ENCODE results near the gene RELN. TPM values are rescaled to one million over a fixed set of nuclear protein-coding genes. Genes with fewer than 3 reads are reported as not detected.

Gene RELN
- total RNA-seq, 1 experiment from 2014 or later = 8.0 TPM

- H3K79me2 ChIP-seq (ENCODE audit: low read length) = no peaks in the 10 kb centered on the region
- no peaks in the 10 kb centered on the region for H3K9me2 ChIP-seq (replicated peaks; ENCODE audit: low read length)
- no peak for DNase-seq
- no peak for ATAC-seq
- H2AFZ ChIP-seq (ENCODE audit: low read length) = no peak overlapping the region
- intact Hi-C loops (cut with micrococcal nuclease) = no loop called here
- no peak overlapping the region for H3K4me3 ChIP-seq (ENCODE audit: low read length)
- H3K27ac ChIP-seq (ENCODE audit: low read length) = no peak overlapping the region
- CTCF ChIA-PET = no interaction called here
- H3K9me3 ChIP-seq (ENCODE audit: low read length) = peaks cover 11% of the 10 kb centered on the region
- H3F3A ChIP-seq (ENCODE audit: low read length, unreplicated experiment) = no peaks in the 10 kb centered on the region
- TF ChIP-seq CTCF (conservative IDR thresholded peaks at IDR 0.05; ENCODE audit: low read depth, low read length) (no peak), EZH2 (IDR thresholded peaks at IDR 0.05; ENCODE audit: low read length, unreplicated experiment) (no peak), EZH2phosphoT487 (IDR thresholded peaks at IDR 0.05; ENCODE audit: borderline replicate concordance, low read length) (no peak)
- no TSS peak for BruUV-seq (replicated peaks)
- 0 out of 2 replicates have a peak, but pooled peaks cover 4% of the 10 kb centered on the region for H3K36me3 ChIP-seq (ENCODE audit: low read depth, low read length)
- POLR2A ChIA-PET (ENCODE audit: unreplicated experiment) = no interaction called here
- no peaks in the 10 kb centered on the region for H3K27me3 ChIP-seq (ENCODE audit: low read length)
- H3K9ac ChIP-seq (ENCODE audit: low read length) = no peak overlapping the region
- H3K4me2 ChIP-seq (ENCODE audit: low read length) = no peak overlapping the region
- H4K20me1 ChIP-seq (ENCODE audit: low read length) = no peaks in the 10 kb centered on the region
- H3K4me1 ChIP-seq (ENCODE audit: insufficient read depth, low read length) = peaks cover 7% of the 10 kb centered on the region; the same call in 1 of the 2 replicates
Measured at GRCh38 chr7:103649052-103649451, 340.4 kb downstream of the RELN start.

- CTCF ChIA-PET = no interaction called here
- intact Hi-C loops (cut with micrococcal nuclease) = no loop called here
- Histone ChIP-seq H3K9me2 (replicated peaks; ENCODE audit: low read length) (no peaks in the 10 kb centered on the region), H4K20me1 (ENCODE audit: low read length) (no peaks in the 10 kb centered on the region), H3K27ac (ENCODE audit: low read length) (no peak overlapping the region), H3F3A (ENCODE audit: low read length, unreplicated experiment) (no peaks in the 10 kb centered on the region), H3K4me2 (ENCODE audit: low read length) (no peak overlapping the region), H3K4me1 (ENCODE audit: insufficient read depth, low read length) (peaks cover 7% of the 10 kb centered on the region; the same call in 1 of the 2 replicates), H3K27me3 (ENCODE audit: low read length) (no peaks in the 10 kb centered on the region), H3K4me3 (ENCODE audit: low read length) (no peak overlapping the region), H3K9me3 (ENCODE audit: low read length) (peaks cover 17% of the 10 kb centered on the region), H2AFZ (ENCODE audit: low read length) (no peak overlapping the region), H3K9ac (ENCODE audit: low read length) (no peak overlapping the region), H3K79me2 (ENCODE audit: low read length) (no peaks in the 10 kb centered on the region), H3K36me3 (ENCODE audit: low read depth, low read length) (0 out of 2 replicates have a peak, but pooled peaks cover 4% of the 10 kb centered on the region)
- TF ChIP-seq EZH2 (IDR thresholded peaks at IDR 0.05; ENCODE audit: low read length, unreplicated experiment) (no peak), EZH2phosphoT487 (IDR thresholded peaks at IDR 0.05; ENCODE audit: borderline replicate concordance, low read length) (no peak), CTCF (conservative IDR thresholded peaks at IDR 0.05; ENCODE audit: low read depth, low read length) (no peak)
- no peak for ATAC-seq
- POLR2A ChIA-PET (ENCODE audit: unreplicated experiment) = no interaction called here
- BruUV-seq (replicated peaks) = no TSS peak
- no peak for DNase-seq
Measured at GRCh38 chr7:103648135-103648534, 341.3 kb downstream of the RELN start.

GRCh38 chr7:103644319-103644718 is 345.1 kb downstream of the RELN start:
- Histone ChIP-seq H3K4me3 (ENCODE audit: low read length) (no peak overlapping the region), H3K9me2 (replicated peaks; ENCODE audit: low read length) (no peaks in the 10 kb centered on the region), H3K4me1 (ENCODE audit: insufficient read depth, low read length) (peaks cover 8% of the 10 kb centered on the region), H3K79me2 (ENCODE audit: low read length) (no peaks in the 10 kb centered on the region), H4K20me1 (ENCODE audit: low read length) (no peaks in the 10 kb centered on the region), H3F3A (ENCODE audit: low read length, unreplicated experiment) (no peaks in the 10 kb centered on the region), H3K9me3 (ENCODE audit: low read length) (peaks cover 17% of the 10 kb centered on the region), H3K9ac (ENCODE audit: low read length) (no peak overlapping the region), H3K27ac (ENCODE audit: low read length) (no peak overlapping the region), H2AFZ (ENCODE audit: low read length) (no peak overlapping the region), H3K27me3 (ENCODE audit: low read length) (no peaks in the 10 kb centered on the region), H3K4me2 (ENCODE audit: low read length) (no peak overlapping the region), H3K36me3 (ENCODE audit: low read depth, low read length) (0 out of 2 replicates have a peak, but pooled peaks cover 4% of the 10 kb centered on the region)
- CTCF ChIA-PET = no interaction called here
- POLR2A ChIA-PET (ENCODE audit: unreplicated experiment) = no interaction called here
- intact Hi-C loops (cut with micrococcal nuclease) = no loop called here
- DNase-seq = no peak
- no peak for ATAC-seq
- BruUV-seq (replicated peaks) = no TSS peak
- no peak for TF ChIP-seq CTCF (conservative IDR thresholded peaks at IDR 0.05; ENCODE audit: low read depth, low read length)
- no peak for TF ChIP-seq EZH2 (IDR thresholded peaks at IDR 0.05; ENCODE audit: low read length, unreplicated experiment)
- TF ChIP-seq EZH2phosphoT487 (IDR thresholded peaks at IDR 0.05; ENCODE audit: borderline replicate concordance, low read length) = no peak
